Activated CD4-positive, alpha-beta memory T cell treated with anti-CD3 and anti-CD28 coated beads, Interleukin-2, amount 10 ng/mL, durations not matched to agents 7 days and 5 days (primary cell): ENCODE measurements around the gene MEMO1. TPM values are rescaled to one million over a fixed set of nuclear protein-coding genes. Genes with fewer than 3 reads are reported as not detected.
"Not testable (repeated sequence)": the region's sequence is repeated elsewhere in the genome, so short reads cannot be mapped to it uniquely, and the experiment has no call there.

Experiments used
- CTCF ChIA-PET: fragments of 350-600 bp; sonication (Branson Sonifier 250); formaldehyde crosslinking; loops from one replicate; lab custom pipeline; 2021; ENCODE audit warnings: antibody characterized with exemption, inconsistent platforms; lab: Charles Lee
- POLR2A ChIA-PET: fragments of 350-600 bp; sonication (Branson Sonifier 250); formaldehyde crosslinking; loops from one replicate; lab custom pipeline; 2021; ENCODE audit warnings: antibody characterized with exemption; lab: Charles Lee
- DNase-seq: peaks from one replicate; pipeline ENCODE4 v3.0.0-alpha.2; 2020
- H3K27ac Mint-ChIP-seq: one replicate; pipeline ENCODE4 v1.8.0; 2021; ENCODE audit warnings: mild to moderate bottlenecking, mixed read lengths
- H3K27me3 Mint-ChIP-seq: one replicate; pipeline ENCODE4 v1.8.0; 2021; ENCODE audit warnings: mixed read lengths
- H3K36me3 Mint-ChIP-seq: one replicate; pipeline ENCODE4 v1.8.0; 2021; ENCODE audit warnings: low read depth, mixed read lengths
- H3K4me1 Mint-ChIP-seq: one replicate; pipeline ENCODE4 v1.8.0; 2021; ENCODE audit warnings: mixed read lengths
- H3K4me3 Mint-ChIP-seq: one replicate; pipeline ENCODE4 v1.8.0; 2021; ENCODE audit warnings: mild to moderate bottlenecking, mixed read lengths
- H3K9me3 Mint-ChIP-seq: one replicate; pipeline ENCODE4 v1.8.0; 2021; ENCODE audit warnings: mixed read lengths
- total RNA-seq, 2 experiments: library from RNA; stranded (reverse); gene quantifications; one replicate each; pipeline ENCODE4 v1.2.3, GENCODE V29; 2021

MEMO1 gene
- total RNA-seq, 2 experiments from 2014 or later = 40.7 to 41.5 TPM

DNA sequence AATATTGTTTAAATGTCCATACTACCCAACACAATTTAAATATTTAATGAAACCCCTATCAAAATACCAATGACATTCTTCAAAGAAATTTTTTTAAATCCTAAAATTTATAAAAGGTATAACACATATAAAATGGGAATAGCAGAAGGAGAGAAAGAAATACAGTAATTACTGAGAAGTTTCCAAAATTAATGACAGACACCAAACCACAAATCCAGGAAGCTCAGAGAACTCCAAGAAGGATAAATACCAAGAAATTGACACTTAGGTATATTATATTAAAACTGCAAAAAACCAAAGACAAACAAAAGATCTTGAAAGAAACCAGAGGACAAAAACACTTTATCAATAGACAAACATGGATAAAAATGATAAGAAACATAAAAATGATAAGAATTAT, 101.1 kb downstream of the MEMO1 start:
- no peaks in the 10 kb centered on the region for H3K27me3 Mint-ChIP-seq
- ChIA-PET POLR2A (no interaction called here), CTCF (no interaction called here)
- peaks cover 4% of the 10 kb centered on the region for H3K4me1 Mint-ChIP-seq
- DNase-seq = no peak
- H3K9me3 Mint-ChIP-seq = no peaks in the 10 kb centered on the region
- H3K4me3 Mint-ChIP-seq = no peak overlapping the region
- H3K27ac Mint-ChIP-seq = no peak overlapping the region
- peaks cover 29% of the 10 kb centered on the region for H3K36me3 Mint-ChIP-seq

DNA sequence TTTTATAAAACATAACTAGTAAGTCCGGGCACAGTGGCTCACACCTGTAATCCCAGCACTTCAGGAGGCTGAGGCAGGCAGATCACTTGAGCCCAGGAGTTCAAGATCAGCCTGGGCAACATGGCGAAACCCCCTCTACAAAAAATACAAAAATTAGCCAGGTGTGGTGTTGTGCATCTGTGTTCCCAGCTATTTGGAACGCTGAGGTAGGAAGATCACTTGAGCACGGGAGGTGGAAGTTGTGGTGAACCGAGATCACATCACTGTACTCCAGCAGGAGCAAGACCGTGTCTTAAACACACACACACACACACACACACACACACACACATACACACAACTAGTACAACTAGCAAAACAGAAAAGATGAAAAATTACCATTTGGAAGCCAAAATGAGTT, 103.3 kb downstream of the MEMO1 start:
- H3K36me3 Mint-ChIP-seq = peaks cover 34% of the 10 kb centered on the region
- CTCF ChIA-PET, H3K27me3 Mint-ChIP-seq, POLR2A ChIA-PET, H3K4me1 Mint-ChIP-seq, H3K4me3 Mint-ChIP-seq, H3K9me3 Mint-ChIP-seq, DNase-seq, H3K27ac Mint-ChIP-seq: not testable (repeated sequence)

DNA sequence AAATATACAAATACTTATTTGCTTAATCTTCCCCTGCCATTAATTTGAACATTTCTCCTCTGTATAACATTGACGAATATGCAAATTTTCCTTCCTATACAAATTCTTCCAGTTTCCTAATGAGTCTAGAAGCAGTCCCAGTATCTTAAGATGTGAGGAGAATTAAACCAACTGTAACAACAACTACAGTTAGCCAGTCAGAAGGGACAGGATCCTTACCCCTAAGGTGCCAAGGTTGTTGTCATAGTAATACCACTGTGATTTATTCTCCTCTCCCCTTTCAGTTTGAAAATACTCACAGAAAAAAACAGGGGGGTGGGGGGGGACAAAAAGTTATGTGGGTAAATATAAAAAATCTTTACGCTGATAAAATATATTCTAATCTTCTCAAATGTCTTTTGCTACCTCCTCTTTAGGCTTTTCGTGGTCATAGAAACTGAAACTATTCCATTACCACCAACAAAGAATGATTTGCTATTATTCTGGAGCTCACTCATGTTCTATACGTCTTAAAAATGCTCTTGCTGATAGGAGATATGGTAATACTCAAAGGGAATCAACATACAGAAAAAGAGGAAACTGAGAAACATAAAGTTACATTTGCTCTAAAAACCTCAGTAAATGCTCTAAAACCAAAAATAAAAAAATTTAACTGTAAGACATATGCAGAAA, 107.6 kb downstream of the MEMO1 start:
- no peak overlapping the region for H3K4me3 Mint-ChIP-seq
- no peaks in the 10 kb centered on the region for H3K27me3 Mint-ChIP-seq
- no peak overlapping the region for H3K27ac Mint-ChIP-seq
- H3K9me3 Mint-ChIP-seq = peaks cover 10% of the 10 kb centered on the region
- peaks cover 7% of the 10 kb centered on the region for H3K4me1 Mint-ChIP-seq
- no peak for DNase-seq
- CTCF ChIA-PET = no interaction called here
- POLR2A ChIA-PET = interaction anchor here (0.9 kb wide), 1 partner anchor 105 kb away, joined by 3 read pairs; no protein-coding TSS in a partner anchor
- peaks cover 50% of the 10 kb centered on the region for H3K36me3 Mint-ChIP-seq

DNA sequence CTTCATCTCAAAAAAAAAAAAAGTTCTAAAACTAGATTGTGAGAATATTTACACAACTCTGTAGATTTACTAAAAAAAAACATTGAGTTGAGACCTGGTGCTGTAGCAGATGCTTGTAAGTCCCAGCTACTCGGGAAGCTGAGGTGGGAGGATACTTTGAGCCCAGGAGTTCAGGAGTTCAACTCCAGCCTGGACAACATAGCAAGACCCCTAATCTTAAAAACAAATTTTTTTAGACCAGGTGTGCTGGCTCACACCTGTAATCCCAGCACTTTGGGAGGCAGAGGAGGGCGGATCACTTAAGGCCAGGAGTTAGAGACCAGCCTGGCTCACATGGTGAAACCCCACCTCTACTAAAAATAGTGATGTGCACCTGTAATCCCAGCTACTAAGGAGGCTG, 108.9 kb downstream of the MEMO1 start:
- Mint-ChIP-seq H3K4me3 (no peak overlapping the region), H3K4me1 (peaks cover 5% of the 10 kb centered on the region), H3K27ac (no peak overlapping the region), H3K9me3 (peaks cover 23% of the 10 kb centered on the region), H3K27me3 (no peaks in the 10 kb centered on the region), H3K36me3 (peaks cover 61% of the 10 kb centered on the region)
- ChIA-PET POLR2A (no interaction called here), CTCF (no interaction called here)
- DNase-seq = no peak

DNA sequence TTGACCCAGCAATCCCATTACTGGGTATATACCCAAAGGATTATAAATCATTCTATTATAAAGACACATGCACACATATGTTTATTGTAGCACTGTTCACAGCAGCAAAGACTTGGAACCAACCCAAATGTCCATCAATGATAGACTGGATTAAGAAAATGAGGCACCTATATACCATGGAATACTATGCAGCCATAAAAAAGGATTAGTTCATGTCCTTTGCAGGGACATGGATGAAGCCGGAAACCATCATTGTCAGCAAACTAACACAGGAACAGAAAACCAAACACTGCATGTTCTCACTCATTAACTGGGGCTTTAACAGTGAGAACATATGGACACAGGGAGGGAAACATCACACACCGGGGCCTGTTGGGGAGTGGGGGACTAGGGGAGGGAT, 110.7 kb downstream of the MEMO1 start:
- H3K36me3 Mint-ChIP-seq = peaks cover 65% of the 10 kb centered on the region
- POLR2A ChIA-PET, H3K27me3 Mint-ChIP-seq, CTCF ChIA-PET, H3K27ac Mint-ChIP-seq, H3K4me1 Mint-ChIP-seq, DNase-seq, H3K4me3 Mint-ChIP-seq: not testable (repeated sequence)
- peaks cover 25% of the 10 kb centered on the region for H3K9me3 Mint-ChIP-seq

DNA sequence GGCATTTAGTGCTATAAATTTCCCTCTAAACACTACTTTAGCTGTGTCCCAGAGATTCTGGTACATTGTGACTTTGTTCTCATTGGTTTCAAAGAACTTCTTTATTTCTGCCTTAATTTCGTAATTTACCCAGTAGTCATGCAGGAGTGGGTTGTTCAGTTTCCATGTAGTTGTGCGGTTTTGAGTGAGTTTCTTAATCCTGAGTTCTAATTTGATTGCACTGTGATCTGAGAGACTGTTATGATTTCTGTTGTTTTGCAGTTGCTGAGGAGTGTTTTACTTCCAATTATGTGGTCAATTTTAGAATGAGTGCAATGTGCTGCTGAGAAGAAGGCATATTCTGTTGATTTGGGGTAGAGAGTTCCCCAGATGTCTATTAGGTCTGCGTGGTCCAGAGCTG, 112.5 kb downstream of the MEMO1 start:
- H3K27ac Mint-ChIP-seq, H3K4me1 Mint-ChIP-seq, H3K4me3 Mint-ChIP-seq, DNase-seq, H3K27me3 Mint-ChIP-seq, POLR2A ChIA-PET, CTCF ChIA-PET: not testable (repeated sequence)
- Mint-ChIP-seq H3K36me3 (peaks cover 62% of the 10 kb centered on the region), H3K9me3 (peaks cover 25% of the 10 kb centered on the region)

DNA sequence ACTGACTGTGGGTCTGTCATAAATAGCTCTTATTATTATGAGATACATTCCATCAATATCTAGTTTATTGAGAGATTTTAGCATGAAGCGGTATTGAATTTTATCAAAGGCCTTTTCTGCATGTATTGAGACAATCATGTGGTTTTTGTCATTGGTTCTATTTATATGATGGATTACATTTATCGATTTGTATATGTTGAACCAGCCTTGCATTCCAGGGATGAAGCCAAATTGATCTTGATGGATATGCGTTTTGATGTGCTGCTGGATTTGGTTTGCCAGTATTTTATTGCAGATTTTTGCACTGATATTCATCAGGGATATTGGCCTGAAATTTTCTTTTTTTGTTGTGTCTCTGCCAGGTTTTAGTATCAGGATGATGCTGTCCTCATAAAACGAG, 113.5 kb downstream of the MEMO1 start:
- H3K27me3 Mint-ChIP-seq, H3K4me1 Mint-ChIP-seq, H3K4me3 Mint-ChIP-seq, POLR2A ChIA-PET, DNase-seq, CTCF ChIA-PET, H3K27ac Mint-ChIP-seq: not testable (repeated sequence)
- H3K9me3 Mint-ChIP-seq = peaks cover 25% of the 10 kb centered on the region
- H3K36me3 Mint-ChIP-seq = peaks cover 57% of the 10 kb centered on the region

DNA sequence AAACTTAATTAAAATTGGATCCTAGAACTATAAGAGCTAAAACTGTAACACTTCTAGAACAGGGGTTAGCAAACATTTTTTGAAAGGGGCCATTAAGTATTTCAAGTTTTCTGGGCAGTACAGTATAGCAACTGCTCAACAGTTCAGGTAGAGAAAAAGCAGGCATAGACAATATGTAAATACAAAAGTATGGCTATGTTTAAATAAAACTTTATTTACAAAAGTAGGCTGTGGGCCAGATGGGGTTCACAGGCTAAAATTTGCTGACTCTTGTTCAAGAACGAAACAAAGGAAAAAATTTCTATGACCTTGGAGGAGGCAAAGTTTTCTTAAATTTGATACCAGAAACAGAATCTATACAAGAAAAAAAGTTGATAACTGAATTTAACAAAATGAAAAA, 114.5 kb downstream of the MEMO1 start:
- Mint-ChIP-seq H3K9me3 (peaks cover 25% of the 10 kb centered on the region), H3K4me1 (no peaks in the 10 kb centered on the region), H3K27ac (no peak overlapping the region), H3K4me3 (no peak overlapping the region), H3K36me3 (peaks cover 53% of the 10 kb centered on the region), H3K27me3 (no peaks in the 10 kb centered on the region)
- no peak for DNase-seq
- POLR2A ChIA-PET = no interaction called here
- CTCF ChIA-PET = no interaction called here

DNA sequence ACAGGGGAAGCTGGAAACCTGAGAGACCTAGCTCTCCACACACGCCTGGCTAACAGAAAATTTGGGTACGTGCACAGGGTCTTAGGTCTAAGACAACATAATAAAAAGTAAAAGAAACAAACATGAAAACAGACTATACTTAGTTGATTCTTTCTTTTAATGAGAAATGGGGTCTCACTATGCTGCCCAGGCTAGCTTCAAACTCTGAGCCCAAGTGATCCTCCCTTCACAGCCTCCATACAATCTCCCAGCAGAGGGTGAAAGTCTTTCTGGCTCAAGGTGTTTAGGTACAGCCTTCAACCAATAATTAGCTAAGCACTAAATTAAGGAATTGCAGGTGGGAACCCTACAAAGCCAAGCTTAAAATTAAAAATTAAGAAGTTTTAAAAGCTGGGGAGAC, 116.2 kb downstream of the MEMO1 start:
- H3K27ac Mint-ChIP-seq = no peak overlapping the region
- POLR2A ChIA-PET = no interaction called here
- no peaks in the 10 kb centered on the region for H3K4me1 Mint-ChIP-seq
- peaks cover 22% of the 10 kb centered on the region for H3K9me3 Mint-ChIP-seq
- peaks cover 45% of the 10 kb centered on the region for H3K36me3 Mint-ChIP-seq
- H3K27me3 Mint-ChIP-seq = no peaks in the 10 kb centered on the region
- H3K4me3 Mint-ChIP-seq = no peak overlapping the region
- CTCF ChIA-PET = no interaction called here
- DNase-seq = no peak

DNA sequence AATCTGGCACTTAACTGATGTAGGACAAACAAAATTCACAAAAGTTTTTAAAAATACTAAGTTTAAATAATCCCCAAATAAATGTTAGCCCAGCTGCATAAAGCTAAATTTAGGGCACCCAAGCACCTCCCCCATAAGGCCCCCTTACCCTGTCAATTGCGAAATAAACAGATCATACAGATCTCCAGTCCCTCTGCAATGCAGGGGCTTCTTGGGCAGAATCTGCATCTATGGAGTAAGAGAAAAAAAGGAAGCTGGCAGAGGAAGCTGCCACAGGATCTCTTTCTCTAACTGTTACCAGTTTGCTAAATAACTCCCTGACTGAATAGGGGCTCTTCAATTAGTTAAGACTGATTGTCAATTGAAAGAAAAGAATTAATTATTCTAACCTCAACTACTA, 117.7 kb downstream of the MEMO1 start:
- Mint-ChIP-seq H3K9me3 (peaks cover 14% of the 10 kb centered on the region), H3K27me3 (no peaks in the 10 kb centered on the region), H3K36me3 (peaks cover 29% of the 10 kb centered on the region), H3K4me3 (no peak overlapping the region), H3K4me1 (peaks cover 2% of the 10 kb centered on the region), H3K27ac (no peak overlapping the region)
- ChIA-PET POLR2A (no interaction called here), CTCF (no interaction called here)
- DNase-seq = no peak

DNA sequence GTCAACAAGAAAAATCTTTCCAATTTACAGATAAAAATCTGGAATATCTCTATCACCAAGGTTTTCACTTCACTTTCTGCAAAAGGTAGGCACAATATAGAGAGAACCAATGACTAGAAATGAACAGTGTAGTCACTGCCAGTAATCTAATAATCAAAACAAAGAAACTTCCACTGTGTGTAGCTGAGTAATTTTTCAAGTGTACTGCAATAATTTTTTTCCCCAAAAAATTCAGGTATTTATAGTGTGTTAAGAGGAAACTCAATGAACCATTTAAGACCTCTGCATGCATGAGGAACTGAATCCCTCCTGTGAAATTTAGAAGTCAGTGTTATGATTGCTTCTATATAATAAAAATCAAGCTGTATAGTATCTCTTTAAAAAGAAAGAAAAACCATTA, 121.8 kb downstream of the MEMO1 start:
- H3K4me3 Mint-ChIP-seq = no peak overlapping the region
- no peaks in the 10 kb centered on the region for H3K9me3 Mint-ChIP-seq
- peaks cover 2% of the 10 kb centered on the region for H3K4me1 Mint-ChIP-seq
- ChIA-PET CTCF (no interaction called here), POLR2A (no interaction called here)
- H3K27ac Mint-ChIP-seq = no peak overlapping the region
- peaks cover 8% of the 10 kb centered on the region for H3K36me3 Mint-ChIP-seq
- no peak for DNase-seq
- H3K27me3 Mint-ChIP-seq = no peaks in the 10 kb centered on the region

DNA sequence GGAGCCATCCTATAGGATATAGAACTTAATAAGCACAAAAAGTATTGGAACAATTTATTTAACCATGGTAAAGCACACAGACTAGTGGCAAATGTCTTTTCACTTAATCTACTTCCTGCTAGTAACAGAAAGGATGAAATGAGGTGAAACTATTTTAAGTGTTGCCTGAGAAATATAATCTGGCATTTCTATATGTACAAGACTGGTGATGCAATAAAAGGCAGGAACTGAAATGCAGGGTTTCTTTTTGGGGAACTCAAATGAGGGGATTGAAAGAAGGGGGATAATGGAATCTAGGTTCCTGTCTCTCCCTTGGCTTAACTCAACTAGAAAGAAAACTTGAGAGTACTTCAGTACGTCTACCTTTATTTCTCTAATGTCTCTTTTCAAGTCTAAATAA, 122.3 kb downstream of the MEMO1 start:
- Mint-ChIP-seq H3K27ac (no peak overlapping the region), H3K4me1 (peaks cover 2% of the 10 kb centered on the region), H3K27me3 (no peaks in the 10 kb centered on the region), H3K9me3 (no peaks in the 10 kb centered on the region), H3K36me3 (peaks cover 8% of the 10 kb centered on the region), H3K4me3 (no peak overlapping the region)
- POLR2A ChIA-PET = no interaction called here
- CTCF ChIA-PET = no interaction called here
- no peak for DNase-seq

DNA sequence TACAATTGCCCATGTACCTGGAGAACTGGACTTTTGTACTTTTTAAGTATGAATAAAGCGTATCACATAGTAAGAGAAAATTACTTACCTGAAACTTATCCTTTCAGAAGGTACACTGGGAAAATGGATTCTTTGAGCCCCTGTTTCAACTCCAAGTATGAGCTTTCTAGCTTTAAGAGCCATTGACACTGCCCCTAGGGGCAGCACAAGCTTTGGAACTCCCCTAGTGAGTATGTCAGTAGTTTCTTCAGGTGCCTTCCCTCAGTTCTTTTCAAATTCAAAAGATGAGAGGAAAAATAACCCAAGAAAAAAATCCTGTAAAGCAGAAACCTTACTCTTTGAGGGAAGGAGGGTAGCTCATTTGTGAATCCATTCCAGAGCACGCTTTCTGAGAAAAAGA, 124.1 kb downstream of the MEMO1 start:
- Mint-ChIP-seq H3K27ac (no peak overlapping the region), H3K27me3 (no peaks in the 10 kb centered on the region), H3K4me1 (peaks cover 2% of the 10 kb centered on the region), H3K36me3 (peaks cover 2% of the 10 kb centered on the region), H3K4me3 (no peak overlapping the region), H3K9me3 (no peaks in the 10 kb centered on the region)
- DNase-seq = no peak
- ChIA-PET POLR2A (no interaction called here), CTCF (interaction anchor here (1.3 kb wide), 1 partner anchor 43 kb away, joined by 3 read pairs; no protein-coding TSS in a partner anchor)

DNA sequence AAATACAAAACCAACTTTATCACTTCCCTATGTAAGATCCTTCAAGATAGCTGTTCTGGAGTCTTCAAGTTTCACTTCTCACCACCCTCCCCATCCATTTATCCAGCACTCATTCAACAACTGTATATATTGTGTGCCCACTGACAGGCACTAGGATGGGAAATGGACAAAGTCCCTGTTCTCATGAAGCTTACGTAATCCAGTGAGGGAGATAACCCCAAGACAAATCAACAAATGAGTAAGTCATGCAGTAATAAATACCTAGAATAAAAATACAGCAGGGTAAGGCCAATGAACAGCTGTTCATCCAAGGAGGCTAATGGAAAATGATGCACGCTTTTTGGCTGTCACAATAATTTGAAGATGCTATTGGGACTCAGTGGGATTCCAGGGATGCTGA, 133.8 kb downstream of the MEMO1 start:
- ChIA-PET POLR2A (no interaction called here), CTCF (no interaction called here)
- H3K36me3 Mint-ChIP-seq = peaks cover 14% of the 10 kb centered on the region
- DNase-seq = no peak
- H3K9me3 Mint-ChIP-seq = no peaks in the 10 kb centered on the region
- H3K4me3 Mint-ChIP-seq = no peak overlapping the region
- H3K4me1 Mint-ChIP-seq = no peaks in the 10 kb centered on the region
- no peak overlapping the region for H3K27ac Mint-ChIP-seq
- no peaks in the 10 kb centered on the region for H3K27me3 Mint-ChIP-seq
